Endothelial cell of umbilical vein (primary cell): ENCODE measurements around the gene CTPS1. TPM values are rescaled to one million over a fixed set of nuclear protein-coding genes. Genes with fewer than 3 reads are reported as not detected.
A peak's percentile ranks its signal among the peaks of the same experiment; 100 is the strongest.

ENCODE experiments used
- BruUV-seq: library from RNA; stranded (reverse); fragments of 400-500 nt; replicated peaks from 2 replicates; lab custom pipeline; 2021; lab: Mats Ljungman, UMichigan
- CTCF ChIA-PET: fragments of 300-600, 350-600 bp; sonication (Branson Sonifier 250); formaldehyde crosslinking; loops from one replicate; lab custom pipeline; 2021; ENCODE audit warnings: antibody characterized with exemption, inconsistent platforms; lab: Charles Lee
- POLR2A ChIA-PET: fragments of 300-600, 350-600 bp; sonication (Branson Sonifier 250); formaldehyde crosslinking; loops from one replicate; lab custom pipeline; 2021; ENCODE audit warnings: antibody characterized with exemption, inconsistent platforms; lab: Charles Lee
- DNase-seq: peaks from one replicate; pipeline ENCODE4 v3.0.0-alpha.2; 2011; ENCODE audit warnings: low read depth, low spot score
- FAIRE-seq: peaks from 2 replicates; lab custom pipeline; 2011; peaks lifted over from hg19 to GRCh38; lab: Jason Lieb, UNC
- H2AFZ ChIP-seq: 2 replicates; pipeline ENCODE4 v1.6.0; 2012; ENCODE audit warnings: low read depth, low read length, control low read depth, inconsistent platforms
- H3K27ac ChIP-seq: 2 replicates; pipeline ENCODE4 v1.5.1; 2011; ENCODE audit warnings: low read depth, mild to moderate bottlenecking, control low read depth, low read length, moderate library complexity; ENCODE audit not compliant: insufficient read depth
- H3K27me3 ChIP-seq, 2 experiments: 2 replicates each; pipeline versions ENCODE4 v1.6.0 to v1.6.1; 2011; ENCODE audit warnings: low read length in 2 of 2, mixed read lengths in 1 of 2; ENCODE audit not compliant: control insufficient read depth in 2 of 2, insufficient read depth in 2 of 2
- H3K36me3 ChIP-seq, 2 experiments: 2 replicates in 1 of 2; 3 replicates in 1 of 2; pipeline ENCODE4 v1.5.1; 2011; ENCODE audit warnings: low read length in 2 of 2, mild to moderate bottlenecking in 1 of 2, moderate library complexity in 1 of 2; ENCODE audit not compliant: control insufficient read depth in 2 of 2, insufficient read depth in 2 of 2; ENCODE audit errors: extremely low read depth in 1 of 2
- H3K4me1 ChIP-seq: 3 replicates; pipeline ENCODE4 v1.5.1; 2011; ENCODE audit warnings: mild to moderate bottlenecking, low read length; ENCODE audit not compliant: control insufficient read depth, insufficient read depth; ENCODE audit errors: extremely low read depth
- H3K4me2 ChIP-seq: 2 replicates; pipeline ENCODE4 v1.6.1; 2011; ENCODE audit warnings: low read length, control low read depth, mixed read lengths; ENCODE audit not compliant: insufficient read depth
- H3K4me3 ChIP-seq, 3 experiments: fragments of 200-600 bp in 1 of 3; sonication (generic), shearing (Covaris generic) in 1 of 3; replicated peaks in 1 of 3; 2 replicates each; pipeline ENCODE4 v1.5.1; 2011 to 2016; ENCODE audit warnings: control low read depth in 3 of 3, low read length in 3 of 3, mild to moderate bottlenecking in 2 of 3, inconsistent platforms in 1 of 3, low read depth in 1 of 3, moderate library complexity in 1 of 3; ENCODE audit not compliant: insufficient read depth in 1 of 3
- H3K79me2 ChIP-seq: 2 replicates; pipeline ENCODE4 v1.6.0; 2012; ENCODE audit warnings: low read length, inconsistent platforms; ENCODE audit not compliant: control insufficient read depth, insufficient read depth
- H3K9ac ChIP-seq: replicated peaks from 2 replicates; pipeline ENCODE3; 2011; ENCODE audit warnings: low read length, control low read depth; ENCODE audit not compliant: insufficient read depth; ENCODE audit errors: extremely low read depth
- H3K9me1 ChIP-seq: replicated peaks from 3 replicates; pipeline ENCODE4 v1.6.0; 2011; ENCODE audit warnings: mild to moderate bottlenecking, low read length; ENCODE audit not compliant: control insufficient read depth, insufficient read depth; ENCODE audit errors: extremely low read depth
- H3K9me3 ChIP-seq: replicated peaks from 2 replicates; pipeline ENCODE4 v1.5.1; 2012; ENCODE audit warnings: low read length, inconsistent platforms; ENCODE audit not compliant: control insufficient read depth, insufficient read depth
- H4K20me1 ChIP-seq: replicated peaks from 2 replicates; pipeline ENCODE3; 2011; ENCODE audit warnings: mild to moderate bottlenecking, low read length; ENCODE audit not compliant: control insufficient read depth, insufficient read depth; ENCODE audit errors: extremely low read depth
- CTCF ChIP-seq, 2 donors: IDR thresholded peaks; 1 replicate in 1 of 2; 2 replicates in 1 of 2; pipeline ENCODE4 v1.5.1; 2011; ENCODE audit warnings: low read length in 2 of 2, mild to moderate bottlenecking in 2 of 2, moderate library complexity in 2 of 2, control low read depth in 1 of 2, inconsistent platforms in 1 of 2, low read depth in 1 of 2; ENCODE audit not compliant: insufficient read depth in 1 of 2; ENCODE audit errors: extremely low read depth in 1 of 2
- EZH2 ChIP-seq: IDR thresholded peaks from 2 replicates; pipeline ENCODE4 v1.6.1; 2012; ENCODE audit warnings: borderline replicate concordance, low read depth, mild to moderate bottlenecking, moderate library complexity, low read length, inconsistent platforms; ENCODE audit not compliant: severe bottlenecking
- MYC ChIP-seq: IDR thresholded peaks from one replicate; pipeline ENCODE4 v1.6.1; 2011; ENCODE audit warnings: mild to moderate bottlenecking, low read depth, low read length
- POLR2A ChIP-seq: IDR thresholded peaks from 2 replicates; pipeline ENCODE4 v1.6.1; 2012; ENCODE audit warnings: low read depth, mild to moderate bottlenecking, control low read depth, low read length
- POLR2AphosphoS5 ChIP-seq: IDR thresholded peaks from 2 replicates; pipeline ENCODE4 v1.6.1; 2012; ENCODE audit warnings: low read depth, mild to moderate bottlenecking, control low read depth, low read length, moderate library complexity; ENCODE audit not compliant: insufficient read depth
- dilution Hi-C: fragments of 300-500 bp; cut with MboI; formaldehyde crosslinking; loops from one replicate; pipeline ENCODE4 v1.15.0; 2019; ENCODE audit warnings: low sequenced_read_pairs; ENCODE audit not compliant: extremely low pct_ligation_motif_present
- intact Hi-C: fragments of 100-400 bp; cut with micrococcal nuclease; formaldehyde crosslinking; loops from one replicate; pipeline ENCODE4 v1.10.0; 2022
- polyA plus RNA-seq, 4 experiments: library from polyadenylated mRNA; depleted of rRNA in 3 of 4; stranded (reverse) in 3 of 4; unstranded in 1 of 4; fragments of >200 nt; gene quantifications; 2 replicates each; pipeline versions ENCODE4 v1.2.1 to v1.2.3, GENCODE V29; 2011 to 2012; ENCODE audit warnings: missing spikeins in 1 of 4
- total RNA-seq: library from RNA; stranded (reverse); gene quantifications from 2 replicates; pipeline ENCODE4 v1.2.3, GENCODE V29; 2021

Gene CTPS1
- total and polyA plus RNA-seq, 2 donors (not counting 3 experiments of a cell fraction or from before 2014, with no cell fraction given): 24.9 to 65.8 TPM

- DNase-seq (no peak), FAIRE-seq (peak; percentile 74)
- H3K9me1 ChIP-seq: no peaks in the 10 kb centered on the region
- no peak within 1 kb of the TSS for H3K9ac ChIP-seq
- peaks cover 27% of the 10 kb centered on the region for H3K4me1 ChIP-seq
- H3K4me3 ChIP-seq: no peak within 1 kb of the TSS
- intact Hi-C loops: loop anchor here (5.0 kb wide), 1 partner anchor 411 kb away; no protein-coding TSS in a partner anchor
- no peaks in the 10 kb centered on the region for H3K9me3 ChIP-seq
- no peak within 1 kb of the TSS for H3K4me2 ChIP-seq
- no peak within 1 kb of the TSS for H2AFZ ChIP-seq
- no peaks in the 10 kb centered on the region for H3K79me2 ChIP-seq
- no peaks in the 10 kb centered on the region for H4K20me1 ChIP-seq
- H3K27ac ChIP-seq: no peak within 1 kb of the TSS
- POLR2A ChIA-PET: no interaction called here
- H3K27me3 ChIP-seq: no peaks in the 10 kb centered on the region
- CTCF ChIA-PET: interaction anchor here (0.6 to 5.0 kb wide), 5 partner anchors 14 to 219 kb away, joined by 3 to 36 read pairs (median 3); no protein-coding TSS in a partner anchor
- dilution Hi-C loops: no loop called here
- H3K36me3 ChIP-seq: peaks cover 0 to 12% of the 10 kb centered on the region in 2 experiments
- TF ChIP-seq EZH2 (no peak), CTCF (IDR thresholded peaks at IDR 0.05; ENCODE audit: extremely low read depth in 1 of 2, insufficient read depth in 1 of 2, low read depth in 1 of 2, low read length in 2 of 2) (no peak), MYC (no peak), POLR2A (peak; percentile 67), POLR2AphosphoS5 (peak; percentile 54)
- no TSS peak for BruUV-seq
Observed at GRCh38 chr1:41021526-41022308, 42.2 kb downstream of the CTPS1 start, which contains the start of gene SLFNL1. TSS of gene SLFNL1 (minus strand) at chr1:41021725. CDS start at chr1:41020660, 1,065 bp downstream.
